Germinal center (tissue), 1 donor: ENCODE results near the gene HCN4.
A peak's percentile ranks its signal among the peaks of the same experiment; 100 is the strongest.
"Not testable (repeated sequence)": the region's sequence is repeated elsewhere in the genome, so short reads cannot be mapped to it uniquely, and the experiment has no call there.

Source experiments
- DNase-seq: peaks from one replicate; pipeline ENCODE4 v3.0.0; 2012; ENCODE audit warnings: mixed read lengths, low spot score

HCN4 gene

GRCh38 chr15:73324496-73325170 is 44.1 kb downstream of the HCN4 start:
- DNase-seq: no peak

GRCh38 chr15:73323956-73324355 is 44.8 kb downstream of the HCN4 start:
- DNase-seq: no peak

DNA sequence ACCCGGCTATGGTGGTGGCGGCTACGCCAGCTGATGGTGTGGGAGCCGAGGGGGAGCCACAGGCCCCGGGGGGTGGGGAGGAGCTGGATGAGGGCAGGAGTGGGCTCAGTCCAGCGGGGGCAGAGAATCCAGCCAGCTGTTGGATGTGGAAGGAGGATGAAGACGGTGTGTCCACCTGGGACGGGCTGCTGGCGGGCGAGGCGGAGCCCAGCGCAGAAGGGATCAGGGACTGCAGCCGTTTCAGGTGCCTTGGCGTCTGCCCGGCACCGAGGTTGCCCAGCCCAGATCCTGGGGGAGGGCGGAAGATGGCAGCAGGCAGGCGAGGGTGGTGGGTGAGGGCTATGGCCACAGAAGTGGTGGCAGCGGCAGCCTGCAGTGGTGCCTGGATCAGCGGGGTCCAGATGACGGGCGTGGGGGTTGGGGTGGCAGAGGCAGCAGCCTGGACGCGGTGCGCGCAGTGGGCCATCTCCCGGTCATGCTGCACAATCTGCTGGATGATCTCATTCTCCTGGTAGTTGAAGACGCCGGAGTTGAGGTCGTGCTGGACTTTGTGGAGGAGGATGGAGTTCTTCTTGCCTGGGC is 45.3 kb downstream of the HCN4 start:
- no peak for DNase-seq

GRCh38 chr15:73322665-73323373 is 45.9 kb downstream of the HCN4 start:
- DNase-seq: no peak

DNA sequence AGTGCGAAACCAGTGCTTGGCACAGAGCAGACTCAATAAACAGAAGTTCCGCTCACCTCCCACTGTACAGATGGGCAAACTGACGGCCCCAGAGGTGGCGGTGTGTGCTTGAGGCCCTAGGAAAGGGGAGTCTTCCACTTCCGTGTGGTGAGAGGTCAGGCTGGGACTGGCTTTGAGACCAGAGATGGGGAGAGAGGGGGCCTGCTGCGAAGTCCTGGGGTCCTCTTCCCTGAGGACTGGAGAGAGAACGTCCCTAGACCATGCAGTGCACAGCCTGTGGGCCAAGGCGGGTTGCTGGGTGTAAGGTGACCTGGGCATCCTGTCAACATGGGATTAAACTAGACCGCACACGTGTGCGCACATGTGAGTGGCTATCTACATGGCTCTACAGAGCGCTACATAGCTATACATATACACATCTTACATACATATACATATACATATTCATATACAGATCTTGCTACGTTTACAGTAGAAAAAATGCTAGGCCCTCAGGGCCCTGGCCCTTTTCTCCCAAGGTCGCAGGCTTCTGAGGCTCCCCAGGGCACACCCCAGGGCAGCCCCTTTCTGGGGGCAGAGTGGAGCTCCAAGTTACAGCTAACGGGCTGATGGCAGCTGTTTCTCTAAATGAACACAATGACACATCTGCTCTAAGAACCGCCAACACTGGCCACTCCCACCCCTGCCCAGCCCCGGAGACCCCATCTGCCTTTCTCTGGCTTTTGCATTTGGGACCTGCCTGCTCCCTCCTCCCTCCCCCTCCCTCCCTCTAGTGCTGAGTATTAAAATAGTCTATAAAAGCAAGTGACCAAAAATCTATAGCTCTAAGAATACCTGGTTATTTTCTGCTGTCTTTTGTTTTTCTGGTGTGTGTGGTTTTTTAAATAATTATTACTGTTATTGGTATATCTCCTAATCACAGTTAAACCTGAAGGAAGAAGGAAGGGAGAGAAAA is 47.0 kb downstream of the HCN4 start:
- DNase-seq: no peak

DNA sequence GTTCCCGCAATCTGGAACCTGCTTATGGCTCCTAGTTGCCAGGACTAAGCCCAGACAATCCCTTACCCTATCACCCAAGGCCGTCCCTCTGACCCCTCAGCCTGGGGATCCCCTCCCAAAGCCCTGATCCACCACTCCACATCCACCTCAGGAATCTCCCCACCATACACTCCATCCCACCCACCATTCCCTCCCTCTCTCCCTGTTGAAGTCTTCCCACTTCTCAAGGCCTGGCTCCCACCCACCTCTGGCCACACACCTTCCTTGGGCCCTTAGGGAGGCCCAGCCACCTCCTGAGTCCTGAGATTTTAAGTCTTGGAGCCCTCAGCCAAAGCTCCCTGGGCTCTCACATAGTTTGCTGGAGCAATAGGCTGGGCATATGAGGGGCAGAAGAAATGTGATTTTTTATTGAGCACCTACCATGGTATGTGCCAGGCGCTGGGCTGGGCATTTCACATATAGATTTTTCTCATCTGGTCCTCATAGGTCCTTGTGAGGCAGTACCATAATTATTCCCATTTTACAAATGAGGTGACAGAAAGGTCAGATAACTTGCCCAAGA is 48.1 kb downstream of the HCN4 start:
- DNase-seq: no peak

GRCh38 chr15:73319460-73320245 is 49.1 kb downstream of the HCN4 start:
- no peak for DNase-seq

DNA sequence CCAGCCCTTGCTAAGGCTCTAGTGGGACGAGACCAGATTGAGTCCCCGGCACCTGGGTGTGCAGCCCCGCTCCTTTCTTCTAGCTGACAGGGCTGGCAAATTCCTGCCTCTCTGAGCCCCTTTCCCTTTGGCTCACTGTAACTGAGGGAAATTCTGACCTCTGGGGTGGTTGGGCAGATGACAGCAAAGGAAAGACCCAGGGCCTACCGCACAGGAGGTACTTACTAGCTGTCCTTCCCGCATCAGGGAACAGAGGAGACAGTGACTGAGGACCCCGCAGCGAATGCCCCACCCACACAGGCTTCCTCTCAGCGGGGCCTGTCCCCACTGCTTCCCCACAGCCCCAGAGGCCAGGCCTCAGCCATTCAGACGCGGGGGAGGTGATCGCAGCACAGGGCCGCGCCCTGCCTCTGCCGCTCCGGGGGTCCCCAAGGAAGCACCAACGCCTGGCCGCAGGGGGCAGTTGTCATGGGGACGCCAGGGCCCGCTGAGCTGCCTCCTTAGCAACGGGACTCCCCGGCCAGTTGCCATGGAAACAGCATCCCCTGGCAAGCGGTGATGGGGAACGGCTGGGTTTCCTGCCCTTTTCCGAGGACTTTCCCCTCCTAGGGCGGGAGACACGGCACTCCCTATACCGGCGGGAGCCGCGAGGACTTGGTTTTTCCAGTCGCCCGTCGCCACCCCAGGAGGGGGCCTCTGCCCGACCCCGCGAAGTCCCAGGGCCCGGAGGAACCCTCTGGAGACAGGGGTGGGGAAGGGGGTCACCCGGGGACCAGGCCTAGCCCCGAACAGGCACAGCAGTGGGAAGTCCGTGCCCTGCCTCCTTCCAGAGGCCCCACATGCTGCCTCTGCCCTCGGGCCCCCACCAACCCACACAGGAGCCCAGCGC is 50.1 kb downstream of the HCN4 start:
- peak; percentile 23 for DNase-seq

DNA sequence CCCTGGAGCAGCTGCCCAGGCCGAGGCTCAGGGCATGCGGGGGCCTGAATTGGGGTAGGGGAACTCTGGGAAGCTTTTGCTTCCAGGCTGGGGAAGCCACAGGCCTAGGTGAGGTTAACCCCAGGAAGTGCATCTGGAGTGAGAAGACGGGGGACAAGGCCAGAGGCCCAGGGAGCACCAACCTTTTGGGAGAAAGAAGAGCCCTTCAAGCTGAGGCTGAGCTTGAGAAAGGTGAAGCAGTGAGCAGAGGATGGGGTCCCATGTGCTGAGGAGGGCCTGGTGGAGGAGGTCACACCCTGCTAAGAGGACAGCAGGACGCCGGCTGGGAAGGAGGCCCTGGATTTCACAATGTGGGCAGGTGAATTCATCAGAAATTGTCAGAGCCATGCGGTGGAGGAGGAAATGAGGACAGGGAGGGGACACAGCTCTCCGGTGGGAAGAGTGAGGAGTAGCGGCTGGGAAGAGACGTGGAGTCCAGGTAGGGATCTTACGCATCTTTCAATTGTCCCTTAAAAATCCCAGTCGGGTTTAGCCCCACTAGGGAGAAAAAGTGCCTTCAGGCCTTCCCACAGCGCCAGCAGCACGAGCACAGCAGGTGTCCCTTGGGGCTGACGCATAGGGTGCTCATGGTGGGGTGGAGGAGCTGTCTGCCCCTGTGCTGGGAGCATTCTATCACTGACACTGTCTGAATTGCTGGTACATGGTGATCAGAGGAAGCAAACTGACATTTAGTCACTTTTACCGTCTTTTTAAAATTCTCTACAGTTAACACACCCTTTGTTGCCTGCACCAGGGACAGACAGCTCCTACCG is 50.9 kb downstream of the HCN4 start:
- DNase-seq: no peak

- no peak for DNase-seq
Observed at GRCh38 chr15:73313861-73314260, 54.9 kb downstream of the HCN4 start.

DNA sequence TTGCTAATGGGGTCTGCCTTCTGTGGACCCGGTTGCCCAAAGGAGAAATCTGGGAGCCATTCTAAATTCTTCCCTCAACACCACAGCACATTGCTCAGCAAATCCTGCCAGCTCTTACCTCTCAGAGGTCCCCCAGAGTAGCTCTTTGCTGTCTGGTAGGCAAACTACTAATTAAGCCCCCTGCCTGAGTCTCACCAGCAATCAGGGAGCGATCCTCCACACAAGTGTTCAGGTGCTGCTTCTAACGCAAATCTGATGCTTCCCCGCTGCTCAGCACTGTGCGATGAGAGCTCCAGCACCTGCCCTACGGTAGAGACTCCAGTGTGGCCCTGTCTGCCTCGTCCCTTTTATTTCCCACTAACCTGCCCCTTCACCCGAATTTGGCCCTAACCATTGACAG is 60.5 kb downstream of the HCN4 start:
- no peak for DNase-seq

- DNase-seq: peak; percentile 21
Observed at GRCh38 chr15:73305331-73306211, 63.2 kb downstream of the HCN4 start.

- DNase-seq: no peak
Observed at GRCh38 chr15:73303636-73304035, 65.1 kb downstream of the HCN4 start.

GRCh38 chr15:73300286-73300685 is 68.5 kb downstream of the HCN4 start:
- DNase-seq: not testable (repeated sequence)

DNA sequence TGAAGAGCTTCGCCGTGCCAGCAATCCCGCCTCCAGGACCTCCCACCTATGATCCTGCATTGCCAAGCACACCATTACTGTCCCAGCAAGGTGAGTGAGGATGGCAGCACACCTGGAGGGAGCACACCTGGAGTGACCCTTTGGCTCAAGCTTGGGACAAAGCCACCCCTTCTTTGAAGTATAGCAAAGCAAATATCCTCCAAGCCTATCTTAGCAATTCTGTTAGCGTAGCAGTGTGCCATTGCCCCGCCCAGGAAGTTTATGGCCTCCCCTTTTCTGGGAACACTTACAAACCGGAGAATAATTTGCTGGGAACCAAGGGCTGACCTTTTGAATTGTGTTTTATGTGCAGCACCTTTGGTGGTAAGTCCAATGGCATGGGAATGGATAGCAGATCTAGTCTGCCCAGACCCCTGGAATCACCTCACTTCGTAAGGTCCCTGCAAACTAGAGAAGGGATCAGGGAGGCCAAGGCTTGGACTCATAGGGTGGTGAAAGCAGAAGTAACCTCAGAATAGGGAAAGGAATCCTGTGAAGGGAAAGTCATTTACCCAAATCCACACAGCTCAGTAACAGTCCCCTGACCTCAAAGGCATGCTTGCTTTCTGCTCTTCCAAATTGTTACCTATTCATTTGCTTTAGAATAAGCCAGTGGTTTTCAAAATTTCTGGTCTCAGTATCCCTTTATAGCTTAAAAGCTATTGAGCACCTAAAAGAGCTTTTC is 70.1 kb downstream of the HCN4 start:
- no peak for DNase-seq

GRCh38 chr15:73296609-73297353 is 72.0 kb downstream of the HCN4 start:
- no peak for DNase-seq
